Naive thymus-derived CD4-positive, alpha-beta T cell (primary cell): ENCODE data around the gene PRPF40A. TPM values are rescaled to one million over a fixed set of nuclear protein-coding genes. Genes with fewer than 3 reads are reported as not detected.
"Not testable (repeated sequence)": the region's sequence is repeated elsewhere in the genome, so short reads cannot be mapped to it uniquely, and the experiment has no call there.

Experiments used
- ATAC-seq: fragments of 150-1000 bp; cut with Tn5 transposase; 2 replicates; pipeline ENCODE4 v1.10.0; 2021; ENCODE audit warnings: mild to moderate bottlenecking, moderate library complexity
- CTCF ChIA-PET: fragments of 350-600 bp; sonication (Branson Sonifier 250); formaldehyde crosslinking; loops from one replicate; lab custom pipeline; 2021; ENCODE audit warnings: antibody characterized with exemption; lab: Charles Lee
- POLR2A ChIA-PET: fragments of 350-600 bp; sonication (Branson Sonifier 250); formaldehyde crosslinking; loops from one replicate; lab custom pipeline; 2021; ENCODE audit warnings: antibody characterized with exemption, inconsistent platforms; lab: Charles Lee
- DNase-seq, 9 donors: peaks; one replicate each; pipeline versions ENCODE4 v3.0.0 to v3.0.0-alpha.2; 2020 to 2022; ENCODE audit warnings: mixed read lengths in 1 of 9
- H3K27ac ChIP-seq: one replicate; pipeline ENCODE4 v1.7.0; 2013; ENCODE audit warnings: mild to moderate bottlenecking, low read depth, low read length, moderate library complexity
- H3K27me3 ChIP-seq, 2 donors: one replicate each; pipeline ENCODE4 v1.7.0; 2013; ENCODE audit warnings: low read length in 2 of 2, mild to moderate bottlenecking in 2 of 2, moderate library complexity in 2 of 2; ENCODE audit not compliant: control insufficient read depth in 2 of 2, insufficient read depth in 2 of 2
- H3K36me3 ChIP-seq, 3 experiments: 1 replicate in 2 of 3; 2 replicates in 1 of 3; pipeline ENCODE4 v1.7.0; 2013; ENCODE audit warnings: low read length in 3 of 3, mild to moderate bottlenecking in 3 of 3, moderate library complexity in 1 of 3; ENCODE audit not compliant: insufficient read depth in 3 of 3, control insufficient read depth in 2 of 3
- H3K4me1 ChIP-seq, 2 donors: one replicate each; pipeline ENCODE4 v1.7.0; 2013; ENCODE audit warnings: low read length in 2 of 2, mild to moderate bottlenecking in 2 of 2, moderate library complexity in 1 of 2; ENCODE audit not compliant: control insufficient read depth in 2 of 2, insufficient read depth in 2 of 2
- H3K4me3 ChIP-seq: 2 replicates; pipeline ENCODE4 v1.7.0; 2013; ENCODE audit warnings: mild to moderate bottlenecking, low read length
- H3K9me3 ChIP-seq, 3 experiments: 1 replicate in 2 of 3; 2 replicates in 1 of 3; pipeline ENCODE4 v1.7.0; 2013; ENCODE audit warnings: low read length in 3 of 3; ENCODE audit not compliant: control insufficient read depth in 2 of 3
- H3K27ac Mint-ChIP-seq, 9 donors: one replicate each; pipeline ENCODE4 v1.8.0; 2020 to 2022; ENCODE audit warnings: mixed read lengths in 9 of 9, mild to moderate bottlenecking in 8 of 9, moderate library complexity in 5 of 9, inconsistent platforms in 2 of 9
- H3K27me3 Mint-ChIP-seq, 5 donors: one replicate each; pipeline ENCODE4 v1.8.0; 2021 to 2022; ENCODE audit warnings: mixed read lengths in 5 of 5, mild to moderate bottlenecking in 1 of 5
- H3K36me3 Mint-ChIP-seq, 5 donors: one replicate each; pipeline ENCODE4 v1.8.0; 2020 to 2022; ENCODE audit warnings: mixed read lengths in 5 of 5, mild to moderate bottlenecking in 3 of 5, inconsistent platforms in 1 of 5
- H3K4me1 Mint-ChIP-seq, 7 donors: one replicate each; pipeline ENCODE4 v1.8.0; 2020 to 2022; ENCODE audit warnings: mixed read lengths in 7 of 7, mild to moderate bottlenecking in 3 of 7, inconsistent platforms in 1 of 7
- H3K4me3 Mint-ChIP-seq, 10 donors: one replicate each; pipeline ENCODE4 v1.8.0; 2020 to 2022; ENCODE audit warnings: mild to moderate bottlenecking in 10 of 10, mixed read lengths in 10 of 10, moderate library complexity in 6 of 10, inconsistent platforms in 2 of 10
- H3K9me3 Mint-ChIP-seq, 11 donors: one replicate each; pipeline ENCODE4 v1.8.0; 2020 to 2022; ENCODE audit warnings: mixed read lengths in 11 of 11, mild to moderate bottlenecking in 4 of 11, inconsistent platforms in 1 of 11, moderate library complexity in 1 of 11
- intact Hi-C, 2 donors: fragments of 100-400 bp; cut with micrococcal nuclease; formaldehyde crosslinking; loops; one replicate each; pipeline ENCODE4 v1.15.1; 2023
- polyA plus RNA-seq, 2 donors: library from polyadenylated mRNA; unstranded; fragments of 300-500 nt; fragmentation: Illumina TruSeq; gene quantifications; one replicate each; pipeline ENCODE4 v1.2.3, GENCODE V29; 2021
- total RNA-seq, 6 experiments: library from RNA in 5 of 6; stranded (reverse) in 5 of 6; gene quantifications; 1 replicate in 5 of 6; 2 replicates in 1 of 6; pipeline ENCODE4 v1.2.3 and lab custom pipeline; 2021 to 2026

Gene PRPF40A
- total and polyA plus RNA-seq, 7 experiments from 2014 or later: 104 to 126 (median 116) TPM

GRCh38 chr2:152759290-152760072 is 42.2 kb upstream of the PRPF40A start:
- intact Hi-C loops: no loop called here
- no peak overlapping the region for H3K27ac ChIP-seq
- Mint-ChIP-seq H3K4me1 (no peaks in the 10 kb centered on the region), H3K9me3 (no peaks in the 10 kb centered on the region), H3K27me3 (no peaks in the 10 kb centered on the region), H3K27ac (no peak overlapping the region), H3K36me3 (peaks cover 4 to 37% (median 29%) of the 10 kb centered on the region in 5 donors), H3K4me3 (no peak overlapping the region)
- DNase-seq (no peak), ATAC-seq (no peak)
- no peaks in the 10 kb centered on the region for H3K9me3 ChIP-seq
- no peaks in the 10 kb centered on the region for H3K4me1 ChIP-seq
- CTCF ChIA-PET: no interaction called here
- peaks cover 0 to 13% (median 0%) of the 10 kb centered on the region in 3 experiments for H3K36me3 ChIP-seq
- no peak overlapping the region for H3K4me3 ChIP-seq
- H3K27me3 ChIP-seq: no peaks in the 10 kb centered on the region
- POLR2A ChIA-PET: interaction anchor here (0.7 kb wide), 1 partner anchor 12 kb away, joined by 3 read pairs; no protein-coding TSS in a partner anchor

- H3K4me1 Mint-ChIP-seq: peaks cover 0 to 7% (median 0%) of the 10 kb centered on the region in 7 donors
- H3K9me3 ChIP-seq: no peaks in the 10 kb centered on the region
- no peak overlapping the region for H3K27ac ChIP-seq
- intact Hi-C loops: no loop called here
- peaks cover 10 to 50% (median 19%) of the 10 kb centered on the region in 5 donors for H3K36me3 Mint-ChIP-seq
- no peaks in the 10 kb centered on the region for H3K4me1 ChIP-seq
- no peaks in the 10 kb centered on the region for H3K27me3 ChIP-seq
- peaks cover 0 to 11% (median 0%) of the 10 kb centered on the region in 3 experiments for H3K36me3 ChIP-seq
- ATAC-seq (no peak), DNase-seq (no peak)
- no peak overlapping the region for H3K4me3 ChIP-seq
- no peak overlapping the region for H3K4me3 Mint-ChIP-seq
- H3K27me3 Mint-ChIP-seq: no peaks in the 10 kb centered on the region
- peak overlapping the region in 1 of 9 donors; percentile 14 for H3K27ac Mint-ChIP-seq
- no peaks in the 10 kb centered on the region for H3K9me3 Mint-ChIP-seq
- POLR2A ChIA-PET: no interaction called here
- CTCF ChIA-PET: no interaction called here
Observed at GRCh38 chr2:152755029-152755428, 37.8 kb upstream of the PRPF40A start.

GRCh38 chr2:152747751-152748150 is 30.5 kb upstream of the PRPF40A start:
- peaks cover 0 to 37% (median 16%) of the 10 kb centered on the region in 5 donors for H3K36me3 Mint-ChIP-seq
- CTCF ChIA-PET, H3K9me3 Mint-ChIP-seq, ATAC-seq, H3K27ac Mint-ChIP-seq, DNase-seq, H3K4me3 ChIP-seq, H3K36me3 ChIP-seq, intact Hi-C loops, H3K9me3 ChIP-seq, H3K27me3 Mint-ChIP-seq, H3K4me3 Mint-ChIP-seq, H3K27me3 ChIP-seq, H3K27ac ChIP-seq, H3K4me1 ChIP-seq: not testable (repeated sequence)
- POLR2A ChIA-PET: interaction anchor here (0.6 kb wide), 1 partner anchor 848 kb away, joined by 3 read pairs; no protein-coding TSS in a partner anchor
- H3K4me1 Mint-ChIP-seq: peaks cover 2 to 11% (median 7%) of the 10 kb centered on the region in 7 donors

- Mint-ChIP-seq H3K9me3 (peaks cover 0 to 5% (median 0%) of the 10 kb centered on the region in 11 donors), H3K27ac (no peak overlapping the region), H3K4me1 (peaks cover 0 to 9% (median 5%) of the 10 kb centered on the region in 7 donors), H3K4me3 (no peak overlapping the region), H3K27me3 (no peaks in the 10 kb centered on the region), H3K36me3 (peaks cover 5 to 32% (median 17%) of the 10 kb centered on the region in 5 donors)
- POLR2A ChIA-PET: no interaction called here
- Histone ChIP-seq H3K4me1 (no peaks in the 10 kb centered on the region), H3K27me3 (no peaks in the 10 kb centered on the region), H3K4me3 (no peak overlapping the region), H3K36me3 (no peaks in the 10 kb centered on the region), H3K9me3 (no peaks in the 10 kb centered on the region), H3K27ac (no peak overlapping the region)
- DNase-seq (no peak), ATAC-seq (no peak)
- CTCF ChIA-PET: interaction anchor here (0.9 to 1.8 kb wide), 5 partner anchors 13 to 567 kb away, joined by 3 to 4 read pairs (median 4); partner anchors contain the start of gene STAM2
- intact Hi-C loops: loop anchor here in 1 of 2 donors (2.0 kb wide), 1 partner anchor 706 kb away; no protein-coding TSS in a partner anchor
Observed at GRCh38 chr2:152743002-152743401, 25.7 kb upstream of the PRPF40A start.

GRCh38 chr2:152740743-152741328 is 23.6 kb upstream of the PRPF40A start:
- Histone ChIP-seq H3K9me3 (no peaks in the 10 kb centered on the region), H3K4me1 (no peaks in the 10 kb centered on the region), H3K4me3 (no peak overlapping the region), H3K27me3 (no peaks in the 10 kb centered on the region), H3K27ac (no peak overlapping the region), H3K36me3 (peaks cover 0 to 6% (median 6%) of the 10 kb centered on the region in 3 experiments)
- intact Hi-C loops: loop anchor here (1.0 to 2.0 kb wide), 9 partner anchors 11 to 778 kb away; partner anchors contain the start of genes RPRM (in 2 of the 2), ARL6IP6 (in 1 of the 2), PRPF40A (in 1 of the 2) and STAM2 (in 1 of the 2)
- Mint-ChIP-seq H3K27ac (no peak overlapping the region), H3K36me3 (peaks cover 9 to 43% (median 25%) of the 10 kb centered on the region in 5 donors), H3K4me1 (peaks cover 0 to 9% (median 3%) of the 10 kb centered on the region in 7 donors), H3K4me3 (no peak overlapping the region), H3K9me3 (peaks cover 0 to 5% (median 0%) of the 10 kb centered on the region in 11 donors), H3K27me3 (no peaks in the 10 kb centered on the region)
- ChIA-PET POLR2A (no interaction called here), CTCF (no interaction called here)
- ATAC-seq: peak; percentile 93
- peak in 7 of 9 donors; percentile 13 to 53 (median 51) for DNase-seq

- intact Hi-C loops: loop anchor here (1.0 to 2.0 kb wide), 9 partner anchors 9 to 780 kb away; partner anchors contain the start of genes RPRM (in 2 of the 2), ARL6IP6 (in 1 of the 2), PRPF40A (in 1 of the 2) and STAM2 (in 1 of the 2)
- H3K27me3 ChIP-seq, H3K9me3 ChIP-seq, H3K4me1 ChIP-seq, POLR2A ChIA-PET, H3K36me3 ChIP-seq, H3K9me3 Mint-ChIP-seq, CTCF ChIA-PET, DNase-seq, H3K4me3 ChIP-seq, H3K4me3 Mint-ChIP-seq, H3K27ac ChIP-seq, H3K4me1 Mint-ChIP-seq, H3K27me3 Mint-ChIP-seq, ATAC-seq: not testable (repeated sequence)
- Mint-ChIP-seq H3K36me3 (peaks cover 9 to 34% (median 25%) of the 10 kb centered on the region in 5 donors), H3K27ac (peak overlapping the region in 1 of 9 donors; percentile 14)
Observed at GRCh38 chr2:152739705-152740104, 22.4 kb upstream of the PRPF40A start.
